ENCODE results near the gene CEL. TPM values are rescaled to one million over a fixed set of nuclear protein-coding genes. Genes with fewer than 3 reads are reported as not detected.

CEL gene
- total RNA-seq, 1 experiment from 2014 or later: 2.8 TPM

GRCh38 chr9:133098104-133098754, 36.4 kb downstream of the CEL start:
- Histone ChIP-seq H3K4me3 (ENCODE audit: low read depth, low read length, poor library complexity, severe bottlenecking) (no peak overlapping the region), H3K4me1 (ENCODE audit: insufficient read depth, low read length, poor library complexity, severe bottlenecking) (no peaks in the 10 kb centered on the region), H3K9me3 (ENCODE audit: low read depth, low read length, poor library complexity, severe bottlenecking) (peaks cover 29% of the 10 kb centered on the region), H3K27me3 (replicated peaks; ENCODE audit: insufficient read depth, low read depth, low read length, poor library complexity) (no peaks in the 10 kb centered on the region), H3K36me3 (ENCODE audit: insufficient read depth, low read length, poor library complexity, severe bottlenecking) (peaks cover 72% of the 10 kb centered on the region), H3K27ac (ENCODE audit: low read depth, low read length, poor library complexity, severe bottlenecking) (no peak overlapping the region)
- intact Hi-C loops (cut with micrococcal nuclease; ENCODE audit: unreplicated experiment): no loop called here
- DNase-seq (ENCODE audit: low spot score): no peak
- ChIA-PET CTCF (no interaction called here), POLR2A (ENCODE audit: low non-redundant PET) (no interaction called here)
- TF ChIP-seq CTCF (conservative IDR thresholded peaks at IDR 0.05; ENCODE audit: low read depth, low read length): no peak
- no peak for TF ChIP-seq EZH2 (IDR thresholded peaks at IDR 0.05; ENCODE audit: borderline replicate concordance, low read depth, low read length, poor library complexity, severe bottlenecking)
- BruUV-seq (replicated peaks): no TSS peak

GRCh38 chr9:133098871-133099270, 37.1 kb downstream of the CEL start:
- Histone ChIP-seq H3K27ac (ENCODE audit: low read depth, low read length, poor library complexity, severe bottlenecking) (no peak overlapping the region), H3K36me3 (ENCODE audit: insufficient read depth, low read length, poor library complexity, severe bottlenecking) (peaks cover 78% of the 10 kb centered on the region), H3K4me1 (ENCODE audit: insufficient read depth, low read length, poor library complexity, severe bottlenecking) (no peaks in the 10 kb centered on the region), H3K27me3 (replicated peaks; ENCODE audit: insufficient read depth, low read depth, low read length, poor library complexity) (no peaks in the 10 kb centered on the region), H3K4me3 (ENCODE audit: low read depth, low read length, poor library complexity, severe bottlenecking) (no peak overlapping the region), H3K9me3 (ENCODE audit: low read depth, low read length, poor library complexity, severe bottlenecking) (peaks cover 29% of the 10 kb centered on the region)
- BruUV-seq (replicated peaks): no TSS peak
- intact Hi-C loops (cut with micrococcal nuclease; ENCODE audit: unreplicated experiment): no loop called here
- no peak for DNase-seq (ENCODE audit: low spot score)
- ChIA-PET POLR2A (ENCODE audit: low non-redundant PET) (no interaction called here), CTCF (no interaction called here)
- TF ChIP-seq EZH2 (IDR thresholded peaks at IDR 0.05; ENCODE audit: borderline replicate concordance, low read depth, low read length, poor library complexity, severe bottlenecking) (no peak), CTCF (conservative IDR thresholded peaks at IDR 0.05; ENCODE audit: low read depth, low read length) (no peak)

GRCh38 chr9:133099726-133100505, 38.1 kb downstream of the CEL start:
- no TSS peak for BruUV-seq (replicated peaks)
- no peak for DNase-seq (ENCODE audit: low spot score)
- no peak for TF ChIP-seq EZH2 (IDR thresholded peaks at IDR 0.05; ENCODE audit: borderline replicate concordance, low read depth, low read length, poor library complexity, severe bottlenecking)
- TF ChIP-seq CTCF (conservative IDR thresholded peaks at IDR 0.05; ENCODE audit: low read depth, low read length): no peak
- Histone ChIP-seq H3K4me3 (ENCODE audit: low read depth, low read length, poor library complexity, severe bottlenecking) (no peak overlapping the region), H3K27ac (ENCODE audit: low read depth, low read length, poor library complexity, severe bottlenecking) (no peak overlapping the region), H3K4me1 (ENCODE audit: insufficient read depth, low read length, poor library complexity, severe bottlenecking) (no peaks in the 10 kb centered on the region), H3K27me3 (replicated peaks; ENCODE audit: insufficient read depth, low read depth, low read length, poor library complexity) (no peaks in the 10 kb centered on the region), H3K36me3 (ENCODE audit: insufficient read depth, low read length, poor library complexity, severe bottlenecking) (peaks cover 80% of the 10 kb centered on the region), H3K9me3 (ENCODE audit: low read depth, low read length, poor library complexity, severe bottlenecking) (peaks cover 29% of the 10 kb centered on the region)
- intact Hi-C loops (cut with micrococcal nuclease; ENCODE audit: unreplicated experiment): no loop called here
- ChIA-PET POLR2A (ENCODE audit: low non-redundant PET) (no interaction called here), CTCF (no interaction called here)

Measured in A673 (cell line).